Measurements from ENCODE around the gene SERPINB12. TPM values are rescaled to one million over a fixed set of nuclear protein-coding genes. Genes with fewer than 3 reads are reported as not detected.

Gene SERPINB12
- total RNA-seq, 1 experiment from 2014 or later = not detected

- no peak overlapping the region for H3K9ac ChIP-seq (ENCODE audit: extremely low read depth, insufficient read length, low read length)
- H3T11ph ChIP-seq (ENCODE audit: low read length) = no peak overlapping the region
- no peak overlapping the region for H2AFZ ChIP-seq (ENCODE audit: low read length)
- H2BK12ac ChIP-seq (ENCODE audit: insufficient read length, low read depth, low read length) = no peak overlapping the region
- no peak overlapping the region for H2BK120ac ChIP-seq (ENCODE audit: low read depth, low read length, poor library complexity, severe bottlenecking)
- H3K14ac ChIP-seq (ENCODE audit: insufficient read depth, low read length) = no peak overlapping the region
- no peak overlapping the region for H2BK15ac ChIP-seq (ENCODE audit: low read depth, low read length)
- TF ChIP-seq CTCF (conservative IDR thresholded peaks at IDR 0.05) = no peak; the same call in 2 of the 3 replicates
- H3K79me1 ChIP-seq (ENCODE audit: insufficient read depth, low read depth, low read length, poor library complexity, severe bottlenecking) = no peaks in the 10 kb centered on the region
- Mint-ChIP-seq H3K4me1 (peaks cover 10 to 12% of the 10 kb centered on the region in 2 experiments), H3K36me3 (ENCODE audit: insufficient read depth in 1 of 3, low read depth in 3 of 3) (no peaks in the 10 kb centered on the region), H3K27ac (no peak overlapping the region), H3K9me3 (no peaks in the 10 kb centered on the region), H3K27me3 (ENCODE audit: low read depth) (no peaks in the 10 kb centered on the region), H3K4me3 (no peak overlapping the region)
- H3K56ac ChIP-seq (ENCODE audit: insufficient read length, low read depth, low read length) = no peak overlapping the region
- no CpG with 5 or more reads among the region's 3 CpGs for WGBS (ENCODE audit: extremely low coverage, insufficient read length, low lambda C conversion rate)
- H3K79me2 ChIP-seq (ENCODE audit: insufficient read depth, low read length) = no peaks in the 10 kb centered on the region
- H3K4me1 ChIP-seq (ENCODE audit: insufficient read depth, low read length) = peaks cover 2% of the 10 kb centered on the region; the same call in 1 of the 2 replicates
- no peak overlapping the region for H2AK5ac ChIP-seq (ENCODE audit: insufficient read length, low read length)
- no peak overlapping the region for H4K8ac ChIP-seq (replicated peaks; ENCODE audit: insufficient read length, low read depth, low read length)
- H3K23me2 ChIP-seq (ENCODE audit: insufficient read length, low read depth, low read length, poor library complexity, severe bottlenecking) = no peaks in the 10 kb centered on the region
- H3K18ac ChIP-seq (ENCODE audit: insufficient read length, low read depth, low read length) = no peak overlapping the region
- H2BK20ac ChIP-seq (ENCODE audit: low read depth, low read length, poor library complexity, severe bottlenecking) = no peak overlapping the region
- H3K23ac ChIP-seq (ENCODE audit: insufficient read length, low read depth, low read length) = no peak overlapping the region
- no peaks in the 10 kb centered on the region for H3K9me3 ChIP-seq (ENCODE audit: control insufficient read depth, low read depth, low read length)
- no peak overlapping the region for H3K4ac ChIP-seq (ENCODE audit: low read depth, low read length)
- no peak overlapping the region for H3K27ac ChIP-seq (ENCODE audit: insufficient read length, low read depth, low read length)
- no peaks in the 10 kb centered on the region for H3K27me3 ChIP-seq (ENCODE audit: insufficient read depth, low read length)
- no peak overlapping the region for H2BK5ac ChIP-seq (ENCODE audit: insufficient read length, low read length)
- H4K20me1 ChIP-seq (ENCODE audit: control insufficient read depth, insufficient read depth, insufficient read length) = no peaks in the 10 kb centered on the region
- no peak overlapping the region for H4K91ac ChIP-seq (ENCODE audit: insufficient read length, low read depth, low read length)
- H4K5ac ChIP-seq (ENCODE audit: insufficient read length, low read depth, low read length) = no peak overlapping the region
- H3K4me2 ChIP-seq (ENCODE audit: insufficient read depth, insufficient read length, low read length) = no peak overlapping the region
- no peak for DNase-seq
These were observed 35.9 kb upstream of the SERPINB12 start for GRCh38 chr18:63506336-63506646.
